Gastrocnemius medialis (tissue), 4 donors: Measurements from ENCODE around the gene HDAC10. TPM values are rescaled to one million over a fixed set of nuclear protein-coding genes. Genes with fewer than 3 reads are reported as not detected.

Experiments
- ATAC-seq, 2 donors: fragments of 150-250 bp; one replicate each; pipeline ENCODE4 v1.9.1; 2016
- DNase-seq, 2 donors: peaks; one replicate each; pipeline ENCODE4 v3.0.0-alpha.2; 2019
- H3K27ac ChIP-seq, 4 donors: fragments of 200-600 bp; sonication (generic); 1 replicate in 1 of 4; 2 replicates in 3 of 4; pipeline ENCODE4 v1.5.1; 2016 to 2018; ENCODE audit warnings: mild to moderate bottlenecking in 2 of 4, moderate library complexity in 1 of 4
- H3K27me3 ChIP-seq, 3 donors: fragments of 200-600 bp; sonication (generic) in 2 of 3; 1 replicate in 1 of 3; 2 replicates in 2 of 3; pipeline versions ENCODE4 v1.5.1 to v1.6.0; 2016 to 2019; ENCODE audit warnings: mild to moderate bottlenecking in 1 of 3, moderate library complexity in 1 of 3
- H3K36me3 ChIP-seq, 2 donors: fragments of 200-600 bp; sonication (generic) in 1 of 2; one replicate each; pipeline ENCODE4 v1.5.1; 2017 to 2018
- H3K4me1 ChIP-seq, 2 donors: fragments of 200-600 bp; sonication (generic) in 1 of 2; one replicate each; pipeline ENCODE4 v1.5.1; 2016 to 2017; ENCODE audit warnings: mild to moderate bottlenecking in 2 of 2
- H3K4me3 ChIP-seq, 4 donors: fragments of 200-600 bp; sonication (generic) in 3 of 4; 1 replicate in 1 of 4; 2 replicates in 3 of 4; pipeline ENCODE4 v1.5.1; 2016 to 2019; ENCODE audit warnings: mild to moderate bottlenecking in 2 of 4
- H3K9me3 ChIP-seq, 3 donors: fragments of 200-600 bp; sonication (generic) in 2 of 3; 1 replicate in 1 of 3; 2 replicates in 2 of 3; pipeline ENCODE4 v1.5.1; 2016 to 2019
- POLR2A ChIP-seq, 2 donors: fragments of 450-650 bp; IDR thresholded peaks; one replicate each; pipeline ENCODE4 v1.6.1; 2017; ENCODE audit warnings: antibody characterized with exemption in 2 of 2, mild to moderate bottlenecking in 2 of 2, moderate library complexity in 2 of 2
- in situ Hi-C, 4 donors: fragments of 200-750 bp; cut with MboI; loops; one replicate each; pipeline versions ENCODE4 v1.15.0 to v1.8.0; 2017; ENCODE audit warnings: low sequenced_read_pairs in 4 of 4
- intact Hi-C: fragments of 100-400 bp; cut with DNase I; formaldehyde crosslinking; loops from one replicate; pipeline ENCODE4 v1.15.1; 2023; ENCODE audit warnings: low total_unique reads
- total RNA-seq, 4 donors: library from RNA; depleted of rRNA; stranded (reverse); fragments of >200 nt; gene quantifications; one replicate each; pipeline versions ENCODE4 v1.1.0 to v1.2.3, GENCODE V29; 2016
- TF ChIP-seq, protein P1 (sequence below), 5 experiments: fragments of 450-650 bp in 3 of 5; fragments of 200-600 bp in 2 of 5; sonication (generic) in 2 of 5; IDR thresholded peaks in 4 of 5; conservative IDR thresholded peaks in 1 of 5; 1 replicate in 4 of 5; 2 replicates in 1 of 5; pipeline ENCODE4 v1.5.1; 2016 to 2019; ENCODE audit warnings: antibody characterized with exemption in 5 of 5, mild to moderate bottlenecking in 3 of 5, moderate library complexity in 3 of 5

HDAC10 gene
- total RNA-seq, 4 donors from 2014 or later = 4.1 to 24.9 (median 8.6) TPM

DNA sequence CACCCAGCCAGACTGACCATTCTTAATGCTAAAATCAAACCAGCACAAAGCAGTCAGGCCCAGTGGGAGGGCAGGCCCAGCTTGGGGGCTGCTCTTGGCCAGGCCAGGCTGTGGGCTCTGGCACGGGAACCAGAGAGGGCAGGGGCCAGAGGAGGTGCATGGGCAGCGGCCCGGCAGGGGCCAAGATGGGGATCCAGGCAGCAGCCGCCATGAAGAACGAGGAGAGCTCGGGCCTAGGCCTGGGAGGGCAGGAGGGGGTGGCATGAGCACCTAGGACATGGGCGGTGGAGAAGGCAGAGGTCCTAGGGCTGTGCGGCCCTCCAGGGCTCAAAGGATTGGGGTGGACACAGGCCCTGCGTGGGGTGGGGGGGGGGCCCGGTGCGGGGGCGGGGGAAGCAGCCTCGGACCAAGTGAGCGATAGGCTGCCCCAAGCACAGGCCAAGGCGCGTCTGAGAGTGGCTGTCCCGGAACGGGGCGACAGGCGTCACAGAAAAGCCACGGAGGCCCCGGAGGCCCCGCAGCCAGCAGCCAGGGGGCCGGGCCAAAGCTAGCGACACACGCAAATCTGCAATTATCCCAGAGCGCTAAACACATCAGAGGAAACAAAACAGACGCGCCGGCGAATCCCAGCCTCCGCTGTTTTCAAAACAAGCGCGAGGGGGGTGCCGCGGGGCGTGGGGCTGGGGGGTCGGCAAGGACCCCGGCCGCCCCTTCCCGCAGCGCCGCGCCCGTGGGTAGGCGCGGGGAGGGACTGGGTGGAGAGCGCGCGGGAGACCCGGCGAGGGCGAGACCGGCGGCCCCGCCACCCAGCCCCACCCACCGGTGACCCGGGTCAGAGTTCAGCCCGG lies 48.1 kb upstream of the HDAC10 start:
- H3K27ac ChIP-seq = no peak overlapping the region
- no peaks in the 10 kb centered on the region for H3K27me3 ChIP-seq
- in situ Hi-C loops = no loop called here
- ATAC-seq (no peak), DNase-seq (no peak)
- peaks cover 11 to 12% of the 10 kb centered on the region in 2 donors for H3K4me1 ChIP-seq
- H3K36me3 ChIP-seq = no peaks in the 10 kb centered on the region
- TF ChIP-seq, protein P1, sequence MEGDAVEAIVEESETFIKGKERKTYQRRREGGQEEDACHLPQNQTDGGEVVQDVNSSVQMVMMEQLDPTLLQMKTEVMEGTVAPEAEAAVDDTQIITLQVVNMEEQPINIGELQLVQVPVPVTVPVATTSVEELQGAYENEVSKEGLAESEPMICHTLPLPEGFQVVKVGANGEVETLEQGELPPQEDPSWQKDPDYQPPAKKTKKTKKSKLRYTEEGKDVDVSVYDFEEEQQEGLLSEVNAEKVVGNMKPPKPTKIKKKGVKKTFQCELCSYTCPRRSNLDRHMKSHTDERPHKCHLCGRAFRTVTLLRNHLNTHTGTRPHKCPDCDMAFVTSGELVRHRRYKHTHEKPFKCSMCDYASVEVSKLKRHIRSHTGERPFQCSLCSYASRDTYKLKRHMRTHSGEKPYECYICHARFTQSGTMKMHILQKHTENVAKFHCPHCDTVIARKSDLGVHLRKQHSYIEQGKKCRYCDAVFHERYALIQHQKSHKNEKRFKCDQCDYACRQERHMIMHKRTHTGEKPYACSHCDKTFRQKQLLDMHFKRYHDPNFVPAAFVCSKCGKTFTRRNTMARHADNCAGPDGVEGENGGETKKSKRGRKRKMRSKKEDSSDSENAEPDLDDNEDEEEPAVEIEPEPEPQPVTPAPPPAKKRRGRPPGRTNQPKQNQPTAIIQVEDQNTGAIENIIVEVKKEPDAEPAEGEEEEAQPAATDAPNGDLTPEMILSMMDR (IDR thresholded peaks at IDR 0.05 in 4 of 5, conservative IDR thresholded peaks at IDR 0.05 in 1 of 5) = no peak
- no peak for TF ChIP-seq POLR2A (IDR thresholded peaks at IDR 0.05)
- no peaks in the 10 kb centered on the region for H3K9me3 ChIP-seq
- peak overlapping the region; percentile 5 to 13 (median 12) for H3K4me3 ChIP-seq
- intact Hi-C loops = no loop called here

DNA sequence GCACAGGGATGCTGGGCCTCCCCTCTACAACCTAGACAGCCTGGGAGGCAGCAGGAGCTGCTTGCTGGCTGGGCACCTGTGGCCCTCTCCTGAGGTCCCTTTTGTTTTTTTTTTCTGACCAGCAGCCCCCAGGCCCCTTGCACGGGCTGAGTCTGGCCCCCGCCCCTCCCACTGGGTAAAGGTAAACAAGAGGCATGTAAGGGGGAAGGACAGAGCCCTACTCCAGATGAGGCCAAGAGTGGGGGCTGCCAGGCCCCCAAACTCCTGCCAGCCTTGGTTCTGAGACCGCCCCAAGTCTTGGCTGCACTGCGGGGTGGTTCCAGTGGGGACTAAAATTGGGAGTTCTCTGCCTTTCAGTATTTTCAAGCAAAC lies 47.2 kb upstream of the HDAC10 start:
- Histone ChIP-seq H3K36me3 (no peaks in the 10 kb centered on the region), H3K9me3 (no peaks in the 10 kb centered on the region), H3K27me3 (no peaks in the 10 kb centered on the region), H3K4me1 (peaks cover 12 to 13% of the 10 kb centered on the region in 2 donors), H3K27ac (no peak overlapping the region), H3K4me3 (no peak overlapping the region)
- TF ChIP-seq POLR2A (IDR thresholded peaks at IDR 0.05) = no peak
- TF ChIP-seq, protein P1 (IDR thresholded peaks at IDR 0.05 in 4 of 5, conservative IDR thresholded peaks at IDR 0.05 in 1 of 5) = no peak
- DNase-seq (no peak), ATAC-seq (no peak)
- in situ Hi-C loops (no loop called here), intact Hi-C loops (no loop called here)

DNA sequence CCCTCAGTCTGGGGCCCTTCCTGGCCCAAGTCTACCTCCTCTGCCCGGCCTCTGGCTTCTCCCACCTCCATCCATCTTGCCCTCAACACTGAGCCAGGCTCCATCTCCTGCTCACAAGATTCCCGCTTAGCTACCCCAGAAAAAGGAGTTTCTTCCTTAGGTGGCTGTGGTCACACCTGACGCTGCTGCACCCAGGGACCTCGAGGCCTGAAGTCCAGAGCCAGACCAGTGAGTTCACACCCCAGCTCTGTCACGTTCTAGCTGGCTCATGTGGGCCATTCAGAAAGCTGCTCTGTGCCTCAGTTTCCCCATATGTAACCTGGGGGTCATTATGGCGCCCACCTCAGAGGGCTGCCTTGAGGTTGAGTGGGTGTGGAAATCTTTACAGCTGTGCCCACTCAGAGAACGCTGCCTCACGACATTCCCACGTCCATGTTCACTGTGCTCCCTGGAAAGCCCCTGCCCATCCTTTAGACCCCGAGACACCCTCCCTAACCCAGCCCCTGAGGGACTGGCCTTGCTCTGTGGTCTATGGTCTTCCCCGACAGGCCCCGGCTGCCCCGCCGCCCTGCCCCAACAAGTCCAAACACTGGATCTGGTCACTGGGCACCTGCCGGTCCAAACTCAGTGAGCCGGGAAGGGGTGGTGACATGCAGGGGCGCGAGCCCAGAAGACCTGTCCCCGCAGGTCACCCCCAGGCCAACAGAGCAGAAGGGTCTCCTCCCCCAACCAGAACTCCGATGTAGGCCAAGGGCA lies 46.6 kb upstream of the HDAC10 start:
- Histone ChIP-seq H3K4me3 (no peak overlapping the region), H3K9me3 (no peaks in the 10 kb centered on the region), H3K4me1 (peaks cover 12 to 13% of the 10 kb centered on the region in 2 donors), H3K36me3 (no peaks in the 10 kb centered on the region), H3K27ac (no peak overlapping the region), H3K27me3 (no peaks in the 10 kb centered on the region)
- ATAC-seq (no peak), DNase-seq (no peak)
- intact Hi-C loops (no loop called here), in situ Hi-C loops (no loop called here)
- TF ChIP-seq, protein P1 (IDR thresholded peaks at IDR 0.05 in 4 of 5, conservative IDR thresholded peaks at IDR 0.05 in 1 of 5) = no peak
- no peak for TF ChIP-seq POLR2A (IDR thresholded peaks at IDR 0.05)

DNA sequence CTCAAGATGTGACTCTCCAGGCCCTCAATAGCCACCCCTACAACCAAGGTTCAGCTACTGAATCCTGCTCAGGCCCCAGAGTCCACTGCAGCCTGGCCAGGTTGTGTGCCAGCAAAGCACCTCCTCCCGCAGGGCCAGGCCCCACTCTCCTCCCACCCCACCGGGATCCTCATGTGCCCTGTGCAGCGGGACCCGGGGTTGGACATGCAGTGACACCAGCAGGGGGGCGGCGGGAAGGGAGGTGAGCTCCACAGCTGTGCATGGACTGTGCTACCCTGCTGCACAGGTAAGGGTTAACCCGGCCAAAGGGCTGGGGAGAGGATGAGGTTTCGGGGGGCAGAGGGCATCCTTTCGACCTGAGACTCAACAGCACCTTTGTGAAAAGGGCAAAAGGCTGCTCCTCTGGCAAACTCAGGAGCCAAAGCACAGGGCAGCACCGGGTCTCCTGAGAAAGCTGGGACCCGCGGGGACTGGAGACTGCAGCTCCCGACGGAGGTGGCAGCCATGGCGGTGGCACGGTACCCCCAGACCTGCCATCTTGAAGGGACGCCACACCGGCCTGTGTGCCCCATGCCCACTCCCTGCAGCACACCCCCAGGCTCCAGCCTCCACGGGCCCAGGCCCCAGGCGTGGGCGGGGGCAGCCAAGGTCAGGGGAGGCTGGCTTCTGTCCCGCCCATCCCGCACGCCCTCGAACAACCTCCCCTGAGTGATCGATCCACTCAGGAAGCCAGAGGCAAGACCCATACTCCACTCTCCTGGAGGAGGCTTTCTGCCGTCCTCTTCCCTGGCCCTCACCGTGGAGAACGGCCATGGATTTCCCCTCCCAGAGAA lies 45.8 kb upstream of the HDAC10 start:
- Histone ChIP-seq H3K4me1 (peaks cover 7 to 13% of the 10 kb centered on the region in 2 donors), H3K27me3 (no peaks in the 10 kb centered on the region), H3K9me3 (no peaks in the 10 kb centered on the region), H3K36me3 (no peaks in the 10 kb centered on the region), H3K27ac (no peak overlapping the region), H3K4me3 (no peak overlapping the region)
- in situ Hi-C loops (no loop called here), intact Hi-C loops (no loop called here)
- TF ChIP-seq, protein P1 (IDR thresholded peaks at IDR 0.05 in 4 of 5, conservative IDR thresholded peaks at IDR 0.05 in 1 of 5) = no peak
- no peak for TF ChIP-seq POLR2A (IDR thresholded peaks at IDR 0.05)
- ATAC-seq (no peak), DNase-seq (no peak)
